HEK293 (cell line): ENCODE measurements around the gene ABTB2.

Experiments used
- EGR2 ChIP-seq: fragments of 450-650 bp; formaldehyde crosslinking; IDR thresholded peaks from 2 replicates; pipeline ENCODE4 v1.5.1; 2016; ENCODE audit warnings: low read depth, missing biosample characterization, missing genetic modification characterization
- GLIS1 ChIP-seq: fragments of 450-650 bp; formaldehyde crosslinking; IDR thresholded peaks from 2 replicates; pipeline ENCODE4 v1.5.1; 2016; ENCODE audit warnings: missing biosample characterization, missing genetic modification characterization
- KLF10 ChIP-seq: fragments of 450-650 bp; IDR thresholded peaks from 2 replicates; pipeline ENCODE4 v1.5.1; 2018; ENCODE audit warnings: missing biosample characterization, mild to moderate bottlenecking, missing genetic modification characterization
- MEIS1 ChIP-seq: sonication (generic); formaldehyde crosslinking; IDR thresholded peaks from 2 replicates; pipeline ENCODE4 v1.8.1; 2022; ENCODE audit warnings: missing genetic modification reagents, mild to moderate bottlenecking, borderline replicate concordance
- REPIN1 ChIP-seq: fragments of 450-650 bp; formaldehyde crosslinking; IDR thresholded peaks from 2 replicates; pipeline ENCODE4 v1.5.1; 2017; ENCODE audit warnings: missing biosample characterization, missing genetic modification characterization, low read depth
- SCRT2 ChIP-seq: fragments of 450-650 bp; formaldehyde crosslinking; IDR thresholded peaks from 2 replicates; pipeline ENCODE4 v1.5.1; 2016; ENCODE audit warnings: missing biosample characterization, missing genetic modification characterization
- SP3 ChIP-seq: fragments of 450-650 bp; formaldehyde crosslinking; IDR thresholded peaks from 2 replicates; pipeline ENCODE4 v1.5.1; 2016; ENCODE audit warnings: missing biosample characterization, missing genetic modification characterization
- SP7 ChIP-seq: fragments of 450-650 bp; formaldehyde crosslinking; IDR thresholded peaks from 2 replicates; pipeline ENCODE4 v1.5.1; 2016; ENCODE audit warnings: missing biosample characterization, missing genetic modification characterization
- ZBTB17 ChIP-seq: fragments of 450-650 bp; formaldehyde crosslinking; IDR thresholded peaks from 2 replicates; pipeline ENCODE4 v1.5.1; 2016; ENCODE audit warnings: missing biosample characterization, missing genetic modification characterization
- ZEB2 ChIP-seq: fragments of 450-650 bp; formaldehyde crosslinking; IDR thresholded peaks from 2 replicates; pipeline ENCODE4 v1.5.1; 2016; ENCODE audit warnings: missing biosample characterization, missing genetic modification characterization
- ZFHX2 ChIP-seq: fragments of 450-650 bp; formaldehyde crosslinking; conservative IDR thresholded peaks from 2 replicates; pipeline ENCODE4 v1.5.1; 2016; ENCODE audit warnings: missing biosample characterization, missing genetic modification characterization
- ZFP3 ChIP-seq: fragments of 450-650 bp; formaldehyde crosslinking; IDR thresholded peaks from 2 replicates; pipeline ENCODE4 v1.5.1; 2016; ENCODE audit warnings: low read depth, missing biosample characterization, missing genetic modification characterization
- ZFP37 ChIP-seq: fragments of 450-650 bp; formaldehyde crosslinking; IDR thresholded peaks from 2 replicates; pipeline ENCODE4 v1.5.1; 2016; ENCODE audit warnings: missing biosample characterization, missing genetic modification characterization
- ZNF221 ChIP-seq: fragments of 450-650 bp; formaldehyde crosslinking; IDR thresholded peaks from 2 replicates; pipeline ENCODE4 v1.5.1; 2017; ENCODE audit warnings: missing biosample characterization, missing genetic modification characterization, borderline replicate concordance
- ZNF335 ChIP-seq: fragments of 450-650 bp; formaldehyde crosslinking; conservative IDR thresholded peaks from 2 replicates; pipeline ENCODE4 v1.5.1; 2016; ENCODE audit warnings: missing biosample characterization, missing genetic modification characterization
- ZNF37A ChIP-seq: fragments of 450-650 bp; IDR thresholded peaks from 2 replicates; pipeline ENCODE4 v1.5.1; 2018; ENCODE audit warnings: missing biosample characterization, missing genetic modification characterization
- ZNF600 ChIP-seq: fragments of 450-650 bp; formaldehyde crosslinking; IDR thresholded peaks from 2 replicates; pipeline ENCODE4 v1.5.1; 2016; ENCODE audit warnings: missing biosample characterization, missing genetic modification characterization
- ZNF654 ChIP-seq: fragments of 450-650 bp; formaldehyde crosslinking; IDR thresholded peaks from 2 replicates; pipeline ENCODE4 v1.5.1; 2016; ENCODE audit warnings: low read depth, missing biosample characterization, missing genetic modification characterization
- ZNF843 ChIP-seq: fragments of 450-650 bp; formaldehyde crosslinking; IDR thresholded peaks from 2 replicates; pipeline ENCODE4 v1.5.1; 2016; ENCODE audit warnings: missing biosample characterization, missing genetic modification characterization
- TF ChIP-seq, protein P1 (sequence below): fragments of 450-650 bp; formaldehyde crosslinking; IDR thresholded peaks from 2 replicates; pipeline ENCODE4 v1.5.1; 2017; ENCODE audit warnings: missing biosample characterization, missing genetic modification characterization
- TF ChIP-seq, protein P2 (sequence below): fragments of 450-650 bp; formaldehyde crosslinking; IDR thresholded peaks from 2 replicates; pipeline ENCODE4 v1.5.1; 2017; ENCODE audit warnings: missing biosample characterization, missing genetic modification characterization
- TF ChIP-seq, protein P3 (sequence below): fragments of 450-650 bp; formaldehyde crosslinking; IDR thresholded peaks from 2 replicates; pipeline ENCODE4 v1.5.1; 2016; ENCODE audit warnings: missing biosample characterization, missing genetic modification characterization
- TF ChIP-seq, protein P4 (sequence below): fragments of 450-650 bp; formaldehyde crosslinking; IDR thresholded peaks from 2 replicates; pipeline ENCODE4 v1.5.1; 2017; ENCODE audit warnings: missing biosample characterization, mild to moderate bottlenecking, missing genetic modification characterization, moderate library complexity
- TF ChIP-seq, protein P5 (sequence below): fragments of 450-650 bp; formaldehyde crosslinking; IDR thresholded peaks from 2 replicates; pipeline ENCODE4 v1.5.1; 2016; ENCODE audit warnings: missing biosample characterization, missing genetic modification characterization
- TF ChIP-seq, protein P6 (sequence below): fragments of 450-650 bp; formaldehyde crosslinking; optimal IDR thresholded peaks from 2 replicates; pipeline ENCODE3; 2016; ENCODE audit warnings: missing biosample characterization, mild to moderate bottlenecking, missing genetic modification characterization
- TF ChIP-seq, protein P7 (sequence below): fragments of 450-650 bp; formaldehyde crosslinking; IDR thresholded peaks from 2 replicates; pipeline ENCODE4 v1.5.1; 2017; ENCODE audit warnings: missing biosample characterization, missing genetic modification characterization
- TF ChIP-seq, protein P8 (sequence below): fragments of 450-650 bp; IDR thresholded peaks from 2 replicates; pipeline ENCODE4 v1.5.1; 2018; ENCODE audit warnings: missing biosample characterization, missing genetic modification characterization

Gene ABTB2

DNA sequence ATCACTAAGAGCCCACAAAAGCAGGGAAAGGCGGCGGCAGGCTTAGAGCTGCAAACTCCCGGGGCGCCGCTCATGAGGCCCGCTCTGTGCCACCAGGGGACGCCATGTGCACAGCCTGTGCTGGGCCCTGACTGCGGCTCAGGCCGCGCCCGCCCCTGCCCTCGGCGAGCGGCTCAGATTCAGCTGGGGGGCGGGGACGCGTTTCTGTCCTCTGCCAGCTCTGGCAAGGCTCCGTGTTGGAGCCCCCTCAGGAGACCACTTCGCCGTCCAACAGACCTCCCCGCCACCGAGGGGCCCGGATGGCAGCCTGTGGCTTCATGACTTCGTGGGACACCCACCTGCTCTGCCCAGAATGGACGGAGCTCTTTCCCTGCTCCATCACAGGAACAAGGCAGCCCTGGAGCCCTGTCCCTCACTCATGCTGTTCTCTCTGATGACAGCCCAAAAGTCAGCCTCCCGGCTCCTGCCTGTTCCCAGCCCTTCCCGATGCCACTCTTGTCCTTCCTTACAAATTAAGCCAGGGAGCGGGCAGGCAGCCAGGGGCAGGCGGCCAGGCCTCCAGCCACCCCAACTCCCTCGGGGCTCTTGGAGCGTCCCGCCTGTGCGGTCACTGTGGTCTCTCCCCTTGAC lies 183.3 kb downstream of the ABTB2 start (continued):
- TF ChIP-seq, protein P1, sequence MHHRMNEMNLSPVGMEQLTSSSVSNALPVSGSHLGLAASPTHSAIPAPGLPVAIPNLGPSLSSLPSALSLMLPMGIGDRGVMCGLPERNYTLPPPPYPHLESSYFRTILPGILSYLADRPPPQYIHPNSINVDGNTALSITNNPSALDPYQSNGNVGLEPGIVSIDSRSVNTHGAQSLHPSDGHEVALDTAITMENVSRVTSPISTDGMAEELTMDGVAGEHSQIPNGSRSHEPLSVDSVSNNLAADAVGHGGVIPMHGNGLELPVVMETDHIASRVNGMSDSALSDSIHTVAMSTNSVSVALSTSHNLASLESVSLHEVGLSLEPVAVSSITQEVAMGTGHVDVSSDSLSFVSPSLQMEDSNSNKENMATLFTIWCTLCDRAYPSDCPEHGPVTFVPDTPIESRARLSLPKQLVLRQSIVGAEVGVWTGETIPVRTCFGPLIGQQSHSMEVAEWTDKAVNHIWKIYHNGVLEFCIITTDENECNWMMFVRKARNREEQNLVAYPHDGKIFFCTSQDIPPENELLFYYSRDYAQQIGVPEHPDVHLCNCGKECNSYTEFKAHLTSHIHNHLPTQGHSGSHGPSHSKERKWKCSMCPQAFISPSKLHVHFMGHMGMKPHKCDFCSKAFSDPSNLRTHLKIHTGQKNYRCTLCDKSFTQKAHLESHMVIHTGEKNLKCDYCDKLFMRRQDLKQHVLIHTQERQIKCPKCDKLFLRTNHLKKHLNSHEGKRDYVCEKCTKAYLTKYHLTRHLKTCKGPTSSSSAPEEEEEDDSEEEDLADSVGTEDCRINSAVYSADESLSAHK (tag by site-specific recombination): peak; percentile 74
- TF ChIP-seq ZNF843 (tag by site-specific recombination) (0 out of 2 replicates have a peak, but pooled peaks have one; percentile 27), EGR2 (tag by site-specific recombination) (0 out of 2 replicates have a peak, but pooled peaks have one; percentile 9), ZFP37 (tag by site-specific recombination) (peak; percentile 62; the same call in 1 of the 2 replicates), ZNF600 (peak; percentile 78), ZNF654 (tag by site-specific recombination) (peak; percentile 71), ZFHX2 (tag by site-specific recombination) (peak; percentile 31; the same call in 1 of the 2 replicates), ZNF37A (tag by site-specific recombination) (no peak), ZFP3 (no peak), ZBTB17 (tag by site-specific recombination) (peak; percentile 77), ZNF335 (tag by site-specific recombination) (peak; percentile 73; the same call in 1 of the 2 replicates), REPIN1 (tag by site-specific recombination) (no peak), SP7 (tag by site-specific recombination) (peak; percentile 67), ZEB2 (0 out of 2 replicates have a peak, but pooled peaks have one; percentile 15), MEIS1 (CRISPR knock-in tag) (no peak), KLF10 (tag by site-specific recombination) (no peak), GLIS1 (tag by site-specific recombination) (peak; percentile 36; the same call in 1 of the 2 replicates), ZNF221 (tag by site-specific recombination) (no peak), SCRT2 (tag by site-specific recombination) (peak; percentile 35), SP3 (tag by site-specific recombination) (peak; percentile 39; the same call in 1 of the 2 replicates)
- TF ChIP-seq, protein P2, sequence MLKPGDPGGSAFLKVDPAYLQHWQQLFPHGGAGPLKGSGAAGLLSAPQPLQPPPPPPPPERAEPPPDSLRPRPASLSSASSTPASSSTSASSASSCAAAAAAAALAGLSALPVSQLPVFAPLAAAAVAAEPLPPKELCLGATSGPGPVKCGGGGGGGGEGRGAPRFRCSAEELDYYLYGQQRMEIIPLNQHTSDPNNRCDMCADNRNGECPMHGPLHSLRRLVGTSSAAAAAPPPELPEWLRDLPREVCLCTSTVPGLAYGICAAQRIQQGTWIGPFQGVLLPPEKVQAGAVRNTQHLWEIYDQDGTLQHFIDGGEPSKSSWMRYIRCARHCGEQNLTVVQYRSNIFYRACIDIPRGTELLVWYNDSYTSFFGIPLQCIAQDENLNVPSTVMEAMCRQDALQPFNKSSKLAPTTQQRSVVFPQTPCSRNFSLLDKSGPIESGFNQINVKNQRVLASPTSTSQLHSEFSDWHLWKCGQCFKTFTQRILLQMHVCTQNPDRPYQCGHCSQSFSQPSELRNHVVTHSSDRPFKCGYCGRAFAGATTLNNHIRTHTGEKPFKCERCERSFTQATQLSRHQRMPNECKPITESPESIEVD: no peak
- TF ChIP-seq, protein P3, sequence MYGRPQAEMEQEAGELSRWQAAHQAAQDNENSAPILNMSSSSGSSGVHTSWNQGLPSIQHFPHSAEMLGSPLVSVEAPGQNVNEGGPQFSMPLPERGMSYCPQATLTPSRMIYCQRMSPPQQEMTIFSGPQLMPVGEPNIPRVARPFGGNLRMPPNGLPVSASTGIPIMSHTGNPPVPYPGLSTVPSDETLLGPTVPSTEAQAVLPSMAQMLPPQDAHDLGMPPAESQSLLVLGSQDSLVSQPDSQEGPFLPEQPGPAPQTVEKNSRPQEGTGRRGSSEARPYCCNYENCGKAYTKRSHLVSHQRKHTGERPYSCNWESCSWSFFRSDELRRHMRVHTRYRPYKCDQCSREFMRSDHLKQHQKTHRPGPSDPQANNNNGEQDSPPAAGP (tag by site-specific recombination): peak; percentile 50; the same call in 1 of the 2 replicates
- TF ChIP-seq, protein P4, sequence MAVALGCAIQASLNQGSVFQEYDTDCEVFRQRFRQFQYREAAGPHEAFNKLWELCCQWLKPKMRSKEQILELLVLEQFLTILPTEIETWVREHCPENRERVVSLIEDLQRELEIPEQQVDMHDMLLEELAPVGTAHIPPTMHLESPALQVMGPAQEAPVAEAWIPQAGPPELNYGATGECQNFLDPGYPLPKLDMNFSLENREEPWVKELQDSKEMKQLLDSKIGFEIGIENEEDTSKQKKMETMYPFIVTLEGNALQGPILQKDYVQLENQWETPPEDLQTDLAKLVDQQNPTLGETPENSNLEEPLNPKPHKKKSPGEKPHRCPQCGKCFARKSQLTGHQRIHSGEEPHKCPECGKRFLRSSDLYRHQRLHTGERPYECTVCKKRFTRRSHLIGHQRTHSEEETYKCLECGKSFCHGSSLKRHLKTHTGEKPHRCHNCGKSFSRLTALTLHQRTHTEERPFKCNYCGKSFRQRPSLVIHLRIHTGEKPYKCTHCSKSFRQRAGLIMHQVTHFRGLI (tag by site-specific recombination): 0 out of 2 replicates have a peak, but pooled peaks have one; percentile 44
- TF ChIP-seq, protein P5, sequence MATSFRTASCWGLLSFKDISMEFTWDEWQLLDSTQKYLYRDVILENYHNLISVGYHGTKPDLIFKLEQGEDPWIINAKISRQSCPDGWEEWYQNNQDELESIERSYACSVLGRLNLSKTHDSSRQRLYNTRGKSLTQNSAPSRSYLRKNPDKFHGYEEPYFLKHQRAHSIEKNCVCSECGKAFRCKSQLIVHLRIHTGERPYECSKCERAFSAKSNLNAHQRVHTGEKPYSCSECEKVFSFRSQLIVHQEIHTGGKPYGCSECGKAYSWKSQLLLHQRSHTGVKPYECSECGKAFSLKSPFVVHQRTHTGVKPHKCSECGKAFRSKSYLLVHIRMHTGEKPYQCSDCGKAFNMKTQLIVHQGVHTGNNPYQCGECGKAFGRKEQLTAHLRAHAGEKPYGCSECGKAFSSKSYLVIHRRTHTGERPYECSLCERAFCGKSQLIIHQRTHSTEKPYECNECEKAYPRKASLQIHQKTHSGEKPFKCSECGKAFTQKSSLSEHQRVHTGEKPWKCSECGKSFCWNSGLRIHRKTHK (tag by site-specific recombination): no peak
- TF ChIP-seq, protein P6, sequence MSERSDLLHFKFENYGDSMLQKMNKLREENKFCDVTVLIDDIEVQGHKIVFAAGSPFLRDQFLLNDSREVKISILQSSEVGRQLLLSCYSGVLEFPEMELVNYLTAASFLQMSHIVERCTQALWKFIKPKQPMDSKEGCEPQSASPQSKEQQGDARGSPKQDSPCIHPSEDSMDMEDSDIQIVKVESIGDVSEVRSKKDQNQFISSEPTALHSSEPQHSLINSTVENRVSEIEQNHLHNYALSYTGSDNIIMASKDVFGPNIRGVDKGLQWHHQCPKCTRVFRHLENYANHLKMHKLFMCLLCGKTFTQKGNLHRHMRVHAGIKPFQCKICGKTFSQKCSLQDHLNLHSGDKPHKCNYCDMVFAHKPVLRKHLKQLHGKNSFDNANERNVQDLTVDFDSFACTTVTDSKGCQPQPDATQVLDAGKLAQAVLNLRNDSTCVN (tag by site-specific recombination): peak; percentile 54
- TF ChIP-seq, protein P7, sequence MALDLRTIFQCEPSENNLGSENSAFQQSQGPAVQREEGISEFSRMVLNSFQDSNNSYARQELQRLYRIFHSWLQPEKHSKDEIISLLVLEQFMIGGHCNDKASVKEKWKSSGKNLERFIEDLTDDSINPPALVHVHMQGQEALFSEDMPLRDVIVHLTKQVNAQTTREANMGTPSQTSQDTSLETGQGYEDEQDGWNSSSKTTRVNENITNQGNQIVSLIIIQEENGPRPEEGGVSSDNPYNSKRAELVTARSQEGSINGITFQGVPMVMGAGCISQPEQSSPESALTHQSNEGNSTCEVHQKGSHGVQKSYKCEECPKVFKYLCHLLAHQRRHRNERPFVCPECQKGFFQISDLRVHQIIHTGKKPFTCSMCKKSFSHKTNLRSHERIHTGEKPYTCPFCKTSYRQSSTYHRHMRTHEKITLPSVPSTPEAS (tag by site-specific recombination): no peak
- TF ChIP-seq, protein P8, sequence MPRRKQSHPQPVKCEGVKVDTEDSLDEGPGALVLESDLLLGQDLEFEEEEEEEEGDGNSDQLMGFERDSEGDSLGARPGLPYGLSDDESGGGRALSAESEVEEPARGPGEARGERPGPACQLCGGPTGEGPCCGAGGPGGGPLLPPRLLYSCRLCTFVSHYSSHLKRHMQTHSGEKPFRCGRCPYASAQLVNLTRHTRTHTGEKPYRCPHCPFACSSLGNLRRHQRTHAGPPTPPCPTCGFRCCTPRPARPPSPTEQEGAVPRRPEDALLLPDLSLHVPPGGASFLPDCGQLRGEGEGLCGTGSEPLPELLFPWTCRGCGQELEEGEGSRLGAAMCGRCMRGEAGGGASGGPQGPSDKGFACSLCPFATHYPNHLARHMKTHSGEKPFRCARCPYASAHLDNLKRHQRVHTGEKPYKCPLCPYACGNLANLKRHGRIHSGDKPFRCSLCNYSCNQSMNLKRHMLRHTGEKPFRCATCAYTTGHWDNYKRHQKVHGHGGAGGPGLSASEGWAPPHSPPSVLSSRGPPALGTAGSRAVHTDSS: no peak
